Inferior parietal cortex (tissue), 1 donor: ENCODE data around the gene METRNL.

ENCODE experiments used
- DNase-seq: peaks from one replicate; pipeline ENCODE4 v3.0.0-alpha.2; 2016; ENCODE audit errors: extremely low spot score

The METRNL gene

GRCh38 chr17:83067071-83067717 lies 12.2 kb upstream of the METRNL start:
- DNase-seq = no peak

GRCh38 chr17:83067718-83068261 lies 11.6 kb upstream of the METRNL start:
- DNase-seq = no peak

DNA sequence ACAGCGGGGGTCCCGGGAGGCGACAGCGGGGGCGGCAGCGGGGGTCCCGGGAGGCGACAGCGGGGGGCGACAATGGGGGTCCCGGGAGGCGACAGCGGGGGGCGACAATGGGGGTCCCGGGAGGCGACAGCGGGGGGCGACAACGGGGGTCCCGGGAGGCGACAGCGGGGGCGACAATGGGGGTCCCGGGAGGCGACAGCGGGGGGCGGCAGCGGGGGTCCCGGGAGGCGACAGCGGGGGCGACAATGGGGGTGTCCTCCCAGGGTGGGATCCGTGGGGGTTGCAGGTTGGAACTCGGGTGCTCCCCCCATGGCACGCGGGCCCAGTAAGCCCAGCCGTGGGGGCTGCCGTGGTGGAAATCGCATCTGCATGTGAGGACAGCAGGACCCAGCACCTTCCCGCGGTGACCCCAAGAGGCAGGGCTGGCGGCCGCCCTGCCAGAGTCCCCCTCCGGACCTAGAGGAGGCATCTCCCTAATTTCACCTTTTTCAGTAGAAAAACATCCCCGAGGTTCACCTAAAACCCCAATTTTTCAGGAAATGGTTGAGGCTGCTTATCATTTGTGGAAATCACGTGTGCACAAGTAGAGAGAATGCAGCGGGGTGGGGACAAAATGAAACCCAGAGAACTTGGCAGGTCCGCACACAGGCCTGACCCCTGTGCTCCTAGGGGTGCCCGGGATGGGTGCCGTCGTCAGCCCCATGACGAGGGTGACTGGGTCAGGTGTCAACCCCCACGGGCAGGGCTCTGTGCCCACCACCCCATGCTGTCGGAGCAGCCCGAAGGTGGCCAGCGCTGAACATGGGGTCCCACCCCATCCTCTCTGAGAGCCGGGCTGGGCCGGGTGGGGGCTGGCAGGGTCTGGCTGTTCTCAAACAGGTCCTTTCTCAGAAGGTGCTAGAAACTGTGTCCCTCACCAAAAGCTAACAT lies 10.5 kb upstream of the METRNL start:
- DNase-seq = no peak

- DNase-seq = no peak
Observed at GRCh38 chr17:83069571-83069906, 9.9 kb upstream of the METRNL start.

GRCh38 chr17:83069931-83070742 lies 9.3 kb upstream of the METRNL start:
- no peak for DNase-seq

DNA sequence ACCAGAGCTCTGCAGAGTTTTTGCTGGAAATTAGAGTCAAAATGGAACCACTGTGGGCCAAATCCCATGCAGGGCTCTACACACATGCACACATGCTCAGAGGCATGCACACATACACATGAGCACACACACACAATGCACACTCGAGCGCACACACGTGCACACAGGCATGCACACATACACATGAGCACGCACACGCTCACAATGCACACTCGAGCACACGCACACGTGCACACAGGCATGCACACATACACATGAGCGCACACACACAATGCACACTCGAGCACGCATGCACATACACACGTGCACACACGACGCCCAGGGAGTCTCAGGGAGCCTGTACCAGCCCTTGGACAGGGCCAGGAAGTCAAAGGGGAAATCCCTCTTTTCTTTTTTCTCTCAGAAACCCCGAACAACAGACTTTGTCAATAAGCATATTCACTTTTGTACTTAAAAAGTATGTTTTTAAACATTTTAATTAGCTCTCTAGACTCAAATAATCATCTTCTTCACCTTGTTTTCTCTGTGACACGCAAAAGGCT lies 8.5 kb upstream of the METRNL start:
- no peak for DNase-seq

- no peak for DNase-seq
Observed at GRCh38 chr17:83071365-83071764, 8.0 kb upstream of the METRNL start.

DNA sequence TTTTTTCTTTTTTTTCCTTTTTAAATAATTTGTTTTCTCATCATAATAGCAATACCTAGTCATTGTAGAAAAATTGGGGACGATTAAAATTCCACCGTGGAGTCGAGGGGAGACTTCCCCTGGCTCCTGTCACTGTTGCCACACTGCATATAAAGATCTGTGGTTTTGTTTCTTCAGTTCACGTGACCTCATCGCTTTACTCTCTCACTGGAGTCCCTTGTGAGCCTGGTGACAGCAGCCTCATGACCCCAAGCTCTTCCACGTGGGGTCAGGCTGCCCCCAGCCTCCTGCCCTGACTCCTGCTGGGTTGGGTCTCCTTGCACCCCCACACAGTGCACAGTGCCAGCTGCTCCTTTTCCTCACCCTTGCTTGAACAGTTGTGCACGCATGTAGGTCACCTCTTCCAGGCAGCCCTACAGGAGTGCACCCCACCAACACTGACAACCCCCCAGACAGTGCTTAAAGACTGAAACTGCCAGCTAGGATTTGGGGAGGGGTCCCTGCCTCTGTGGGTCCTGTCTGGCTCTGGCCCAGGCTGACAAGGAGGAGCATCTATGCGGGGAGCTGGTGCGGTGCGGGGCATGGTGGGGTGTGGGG lies 7.3 kb upstream of the METRNL start:
- no peak for DNase-seq

- DNase-seq = no peak
Observed at GRCh38 chr17:83072600-83073358, 6.6 kb upstream of the METRNL start.

GRCh38 chr17:83073389-83074063 lies 5.9 kb upstream of the METRNL start:
- DNase-seq = no peak

- DNase-seq = no peak
Observed at GRCh38 chr17:83074486-83075223, 4.8 kb upstream of the METRNL start.

- no peak for DNase-seq
Observed at GRCh38 chr17:83075270-83075880, 4.0 kb upstream of the METRNL start.

DNA sequence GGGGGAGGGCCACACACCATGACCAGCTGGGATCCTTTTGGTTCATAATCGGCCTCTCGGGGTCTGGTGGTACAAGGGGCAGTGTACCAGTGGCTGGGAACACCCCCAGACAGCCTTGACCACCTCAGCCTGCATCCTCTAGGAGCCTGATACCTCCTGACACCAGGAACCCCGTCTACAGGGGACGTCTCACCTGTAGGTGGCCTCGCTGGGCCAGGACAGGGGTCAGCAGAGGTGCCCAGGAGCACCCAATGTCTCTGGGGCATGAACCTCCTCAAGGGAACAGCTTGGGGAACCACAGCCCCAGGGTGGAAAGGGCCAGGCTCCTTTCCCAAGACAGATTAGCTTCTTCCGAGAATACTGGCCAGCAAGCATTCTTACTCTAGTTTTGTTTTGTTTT lies 2.5 kb upstream of the METRNL start:
- no peak for DNase-seq

GRCh38 chr17:83077411-83077810 lies 2.0 kb upstream of the METRNL start:
- no peak for DNase-seq

DNA sequence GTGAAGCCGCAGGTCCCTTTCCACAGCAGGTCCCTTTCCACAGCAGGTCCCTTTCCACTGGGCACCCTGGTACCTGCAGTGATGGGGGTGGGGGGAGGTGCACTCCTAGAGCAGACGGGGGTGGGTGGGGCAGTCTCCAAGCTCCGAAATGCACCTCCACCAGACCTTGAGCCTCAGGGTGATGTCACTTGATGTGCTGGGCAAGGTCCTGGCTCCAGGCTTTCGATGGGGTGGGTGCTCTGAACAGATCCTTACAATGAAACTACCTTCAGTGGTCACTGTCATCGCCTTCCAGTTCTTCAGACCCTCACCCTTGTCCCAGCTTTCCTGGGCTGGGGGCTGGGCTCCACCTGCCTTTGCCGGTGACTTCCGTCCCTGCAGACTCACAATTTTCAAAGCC lies 1.5 kb upstream of the METRNL start:
- no peak for DNase-seq

- DNase-seq = no peak
Observed at GRCh38 chr17:83078378-83079351, 744 bp upstream of the METRNL start.

DNA sequence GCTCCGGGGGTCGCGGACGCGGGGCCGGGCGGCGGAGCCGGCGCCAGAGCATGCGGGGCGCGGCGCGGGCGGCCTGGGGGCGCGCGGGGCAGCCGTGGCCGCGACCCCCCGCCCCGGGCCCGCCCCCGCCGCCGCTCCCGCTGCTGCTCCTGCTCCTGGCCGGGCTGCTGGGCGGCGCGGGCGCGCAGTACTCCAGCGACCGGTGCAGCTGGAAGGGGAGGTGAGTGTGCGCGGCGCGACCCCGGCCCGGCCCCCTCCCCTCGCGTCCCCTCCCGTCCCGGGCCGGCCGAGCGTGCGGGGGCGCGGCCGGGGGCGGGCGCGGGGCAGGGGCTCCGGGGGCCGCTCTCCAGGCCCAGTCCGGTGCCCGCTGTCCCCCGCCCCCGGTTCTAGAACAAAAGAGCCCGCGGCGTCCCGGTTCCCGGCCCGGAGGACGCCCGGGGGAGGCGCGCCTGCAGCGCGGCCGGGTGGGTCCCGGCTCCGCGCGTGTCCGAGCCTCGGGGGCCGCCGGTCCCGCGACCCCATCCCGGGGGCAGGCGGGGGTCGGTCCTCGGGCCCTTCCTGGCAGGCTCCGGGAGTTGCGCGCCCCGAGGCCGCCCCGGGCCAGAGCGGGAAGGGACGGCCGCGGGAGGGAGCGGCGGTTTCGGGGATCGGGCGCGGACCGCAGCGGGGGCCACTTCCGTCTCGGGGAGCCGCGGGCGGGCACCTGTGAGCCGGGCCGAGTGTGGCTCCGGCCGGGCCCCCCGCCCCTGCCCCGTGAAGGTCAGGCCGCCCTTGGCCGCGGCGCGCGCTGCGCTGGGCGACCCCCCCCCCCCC lies 563 bp downstream of the METRNL start:
- DNase-seq = no peak
